Fibroblast of lung (primary cell): ENCODE results near the gene ZSWIM4.

Experiments
- EZH2 ChIP-seq: IDR thresholded peaks from 2 replicates; pipeline ENCODE4 v1.5.1; 2012; ENCODE audit warnings: low read length, control low read depth, mild to moderate bottlenecking; ENCODE audit errors: missing control alignments
- TF ChIP-seq, protein P1 (sequence below), 2 donors: IDR thresholded peaks in 1 of 2; conservative IDR thresholded peaks in 1 of 2; 1 replicate in 1 of 2; 2 replicates in 1 of 2; pipeline ENCODE4 v1.5.1; 2011 to 2012; ENCODE audit warnings: low read length in 2 of 2, control low read depth in 1 of 2, inconsistent platforms in 1 of 2, low read depth in 1 of 2, mild to moderate bottlenecking in 1 of 2

DNA sequence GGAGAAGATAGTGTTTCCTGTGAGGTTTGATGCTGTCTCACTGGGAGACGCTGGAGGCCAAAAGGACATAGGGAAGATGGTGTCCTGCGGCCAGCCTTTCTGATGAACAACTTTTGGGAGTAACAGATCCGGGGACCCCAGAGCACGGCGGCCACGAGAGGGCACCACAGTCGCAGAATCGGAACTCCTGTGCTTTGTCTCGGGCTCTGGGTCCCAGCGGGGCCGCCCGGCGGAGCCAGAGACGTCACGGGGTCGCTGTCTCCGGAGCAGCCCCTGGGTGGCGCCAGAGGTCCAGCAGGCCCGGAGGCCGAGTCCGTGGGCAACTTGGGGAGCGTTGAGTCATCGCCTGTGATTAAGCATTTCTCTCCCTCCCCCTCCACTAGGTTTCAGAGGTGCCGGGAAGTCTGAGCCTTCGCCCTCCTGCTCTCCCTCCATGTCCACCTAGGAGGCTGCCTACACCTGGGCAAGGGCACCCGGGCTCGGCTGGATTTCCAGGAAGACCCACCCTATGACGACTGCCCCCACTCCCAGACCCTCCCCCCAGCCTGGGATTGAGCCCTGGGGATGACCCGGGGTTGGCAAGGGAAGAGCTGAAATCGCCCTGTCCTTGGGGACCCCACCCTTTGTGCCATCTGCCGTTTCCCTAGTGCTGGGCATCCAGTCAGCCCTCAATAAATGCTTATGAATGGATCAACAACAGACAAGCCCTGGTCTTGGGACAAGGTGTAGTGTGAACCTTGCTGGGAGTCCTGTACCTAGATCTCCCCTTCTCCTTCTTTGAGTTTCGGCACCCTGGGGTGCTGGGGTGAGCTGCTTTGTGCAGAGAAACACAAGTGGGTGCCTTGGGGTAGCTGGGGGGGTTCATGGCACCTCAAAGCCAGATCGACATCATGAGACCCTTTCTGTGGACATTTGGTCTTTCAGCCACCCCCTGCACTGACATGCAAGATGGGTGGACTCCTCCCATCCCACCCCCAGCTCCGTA, 85.1 kb downstream of the ZSWIM4 start:
- TF ChIP-seq, protein P1, sequence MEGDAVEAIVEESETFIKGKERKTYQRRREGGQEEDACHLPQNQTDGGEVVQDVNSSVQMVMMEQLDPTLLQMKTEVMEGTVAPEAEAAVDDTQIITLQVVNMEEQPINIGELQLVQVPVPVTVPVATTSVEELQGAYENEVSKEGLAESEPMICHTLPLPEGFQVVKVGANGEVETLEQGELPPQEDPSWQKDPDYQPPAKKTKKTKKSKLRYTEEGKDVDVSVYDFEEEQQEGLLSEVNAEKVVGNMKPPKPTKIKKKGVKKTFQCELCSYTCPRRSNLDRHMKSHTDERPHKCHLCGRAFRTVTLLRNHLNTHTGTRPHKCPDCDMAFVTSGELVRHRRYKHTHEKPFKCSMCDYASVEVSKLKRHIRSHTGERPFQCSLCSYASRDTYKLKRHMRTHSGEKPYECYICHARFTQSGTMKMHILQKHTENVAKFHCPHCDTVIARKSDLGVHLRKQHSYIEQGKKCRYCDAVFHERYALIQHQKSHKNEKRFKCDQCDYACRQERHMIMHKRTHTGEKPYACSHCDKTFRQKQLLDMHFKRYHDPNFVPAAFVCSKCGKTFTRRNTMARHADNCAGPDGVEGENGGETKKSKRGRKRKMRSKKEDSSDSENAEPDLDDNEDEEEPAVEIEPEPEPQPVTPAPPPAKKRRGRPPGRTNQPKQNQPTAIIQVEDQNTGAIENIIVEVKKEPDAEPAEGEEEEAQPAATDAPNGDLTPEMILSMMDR (conservative IDR thresholded peaks at IDR 0.05 in 1 of 2, IDR thresholded peaks at IDR 0.05 in 1 of 2; ENCODE audit: low read depth in 1 of 2, low read length in 2 of 2), result peak; percentile 88 to 93
- TF ChIP-seq EZH2, result no peak
